ENCODE data around the gene METTL27. TPM values are rescaled to one million over a fixed set of nuclear protein-coding genes. Genes with fewer than 3 reads are reported as not detected.

The METTL27 gene
- total and polyA plus RNA-seq, 9 of the 15 experiments (the other 6 are each of a cell fraction or from before 2014, with no cell fraction given), result 0.08 to 0.82 (median 0.33) TPM; not detected in 4

GRCh38 chr7:73851410-73852338 is 9.4 kb upstream of the METTL27 start (continued):
- TF ChIP-seq MAZ (CRISPR knock-in tag; conservative IDR thresholded peaks at IDR 0.05 in 1 of 2, IDR thresholded peaks at IDR 0.05 in 1 of 2) (no peak), THAP12 (CRISPR knock-in tag; IDR thresholded peaks at IDR 0.05) (no peak), ATF6 (CRISPR knock-in tag; IDR thresholded peaks at IDR 0.05) (no peak), E2F4 (CRISPR knock-in tag; IDR thresholded peaks at IDR 0.05; ENCODE audit: low read depth) (no peak), ZKSCAN8 (CRISPR knock-in tag; IDR thresholded peaks at IDR 0.05) (no peak), BRD9 (IDR thresholded peaks at IDR 0.05; ENCODE audit: low read depth, partially characterized antibody) (no peak), ETV1 (tag; conservative IDR thresholded peaks at IDR 0.05; ENCODE audit: low read depth) (0 out of 2 replicates have a peak, but pooled peaks have one; percentile 5), ZFP91 (CRISPR knock-in tag; IDR thresholded peaks at IDR 0.05) (no peak), ZNF217 (CRISPR knock-in tag; IDR thresholded peaks at IDR 0.05) (no peak), ZBTB11 (CRISPR knock-in tag; IDR thresholded peaks at IDR 0.05) (no peak), SRSF9 (IDR thresholded peaks at IDR 0.05; ENCODE audit: borderline replicate concordance, low read depth, low read length) (no peak), HEY1 (CRISPR knock-in tag; IDR thresholded peaks at IDR 0.05; ENCODE audit: borderline replicate concordance) (no peak), TAF1 (IDR thresholded peaks at IDR 0.05; ENCODE audit: control insufficient read depth, extremely low read depth, insufficient read depth, low read length, severe bottlenecking) (no peak), TARDBP (IDR thresholded peaks at IDR 0.05) (no peak)
